OCI-LY3 (cell line): ENCODE data around the gene PNLIP.

Source experiments
- H2AFZ ChIP-seq: fragments of 200-600, 300-600 bp; shearing (Covaris generic); 2 replicates; pipeline ENCODE4 v1.6.0; 2014; ENCODE audit warnings: antibody characterized with exemption, low read depth, low read length
- H3K27ac ChIP-seq: fragments of 200-600, 300-600 bp; sonication (generic); 2 replicates; pipeline ENCODE4 v1.5.1; 2014; ENCODE audit warnings: mild to moderate bottlenecking, low read length, moderate library complexity, mixed read lengths
- H3K27me3 ChIP-seq: fragments of 200-600, 300-600 bp; sonication (generic); 2 replicates; pipeline ENCODE4 v1.6.1; 2014; ENCODE audit warnings: low read depth, low read length, mixed read lengths
- H3K36me3 ChIP-seq: fragments of 200-600, 300-600 bp; sonication (generic); replicated peaks from 2 replicates; pipeline ENCODE3; 2014; ENCODE audit warnings: low read depth, low read length, mixed read lengths
- H3K4me1 ChIP-seq: fragments of 300-600, 200-600 bp; sonication (generic); 2 replicates; pipeline ENCODE4 v1.6.1; 2014; ENCODE audit warnings: low read length, mixed read lengths
- H3K4me2 ChIP-seq: fragments of 200-600, 300-600 bp; sonication (generic); 2 replicates; pipeline ENCODE4 v1.6.1; 2014; ENCODE audit warnings: low read length, mixed read lengths
- H3K4me3 ChIP-seq: fragments of 300-600, 200-600 bp; sonication (generic); 2 replicates; pipeline ENCODE4 v1.5.1; 2014; ENCODE audit warnings: antibody characterized with exemption, mild to moderate bottlenecking, low read length, moderate library complexity
- H3K79me2 ChIP-seq: fragments of 300-600, 200-600 bp; shearing (Covaris generic); 2 replicates; pipeline ENCODE4 v1.6.1; 2014; ENCODE audit warnings: mild to moderate bottlenecking, low read length, mixed read lengths
- H3K9ac ChIP-seq: fragments of 300-600, 200-600 bp; shearing (Covaris generic); 2 replicates; pipeline ENCODE4 v1.6.0; 2014; ENCODE audit warnings: mild to moderate bottlenecking, low read length, moderate library complexity
- H3K9me3 ChIP-seq: fragments of 200-600, 300-600 bp; shearing (Covaris generic); 2 replicates; pipeline ENCODE4 v1.6.1; 2014; ENCODE audit warnings: low read length, mixed read lengths; ENCODE audit not compliant: insufficient read depth
- H4K20me1 ChIP-seq: fragments of 200-600, 300-600 bp; sonication (generic); 2 replicates; pipeline ENCODE4 v1.6.1; 2016; ENCODE audit warnings: low read length, mixed read lengths; ENCODE audit not compliant: insufficient read depth
- EZH2phosphoT487 ChIP-seq: fragments of 200-600 bp; shearing (Covaris generic); IDR thresholded peaks from 2 replicates; pipeline ENCODE4 v1.6.1; 2018; ENCODE audit warnings: antibody characterized with exemption, mixed run types, low read depth
- TF ChIP-seq, protein P1 (sequence below): fragments of 200-600, 300-600 bp; sonication (generic); IDR thresholded peaks from 2 replicates; pipeline ENCODE4 v1.5.1; 2014; ENCODE audit warnings: antibody characterized with exemption, low read length, low read depth

Gene PNLIP

GRCh38 chr10:116545756-116546155 lies at the start of gene PNLIP:
TSS of gene PNLIP (plus strand) at chr10:116545931. CDS start at chr10:116546093, 162 bp downstream.
- no peak within 1 kb of the TSS for H3K9ac ChIP-seq
- no peaks in the 10 kb centered on the region for H3K9me3 ChIP-seq
- H3K4me3 ChIP-seq = no peak within 1 kb of the TSS
- no peak within 1 kb of the TSS for H3K4me2 ChIP-seq
- TF ChIP-seq, protein P1, sequence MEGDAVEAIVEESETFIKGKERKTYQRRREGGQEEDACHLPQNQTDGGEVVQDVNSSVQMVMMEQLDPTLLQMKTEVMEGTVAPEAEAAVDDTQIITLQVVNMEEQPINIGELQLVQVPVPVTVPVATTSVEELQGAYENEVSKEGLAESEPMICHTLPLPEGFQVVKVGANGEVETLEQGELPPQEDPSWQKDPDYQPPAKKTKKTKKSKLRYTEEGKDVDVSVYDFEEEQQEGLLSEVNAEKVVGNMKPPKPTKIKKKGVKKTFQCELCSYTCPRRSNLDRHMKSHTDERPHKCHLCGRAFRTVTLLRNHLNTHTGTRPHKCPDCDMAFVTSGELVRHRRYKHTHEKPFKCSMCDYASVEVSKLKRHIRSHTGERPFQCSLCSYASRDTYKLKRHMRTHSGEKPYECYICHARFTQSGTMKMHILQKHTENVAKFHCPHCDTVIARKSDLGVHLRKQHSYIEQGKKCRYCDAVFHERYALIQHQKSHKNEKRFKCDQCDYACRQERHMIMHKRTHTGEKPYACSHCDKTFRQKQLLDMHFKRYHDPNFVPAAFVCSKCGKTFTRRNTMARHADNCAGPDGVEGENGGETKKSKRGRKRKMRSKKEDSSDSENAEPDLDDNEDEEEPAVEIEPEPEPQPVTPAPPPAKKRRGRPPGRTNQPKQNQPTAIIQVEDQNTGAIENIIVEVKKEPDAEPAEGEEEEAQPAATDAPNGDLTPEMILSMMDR = no peak
- TF ChIP-seq EZH2phosphoT487 = no peak
- H3K27me3 ChIP-seq = no peaks in the 10 kb centered on the region
- no peak within 1 kb of the TSS for H2AFZ ChIP-seq
- H3K79me2 ChIP-seq = no peaks in the 10 kb centered on the region
- H3K27ac ChIP-seq = no peak within 1 kb of the TSS
- no peaks in the 10 kb centered on the region for H3K36me3 ChIP-seq
- no peaks in the 10 kb centered on the region for H3K4me1 ChIP-seq
- H4K20me1 ChIP-seq = no peaks in the 10 kb centered on the region

DNA sequence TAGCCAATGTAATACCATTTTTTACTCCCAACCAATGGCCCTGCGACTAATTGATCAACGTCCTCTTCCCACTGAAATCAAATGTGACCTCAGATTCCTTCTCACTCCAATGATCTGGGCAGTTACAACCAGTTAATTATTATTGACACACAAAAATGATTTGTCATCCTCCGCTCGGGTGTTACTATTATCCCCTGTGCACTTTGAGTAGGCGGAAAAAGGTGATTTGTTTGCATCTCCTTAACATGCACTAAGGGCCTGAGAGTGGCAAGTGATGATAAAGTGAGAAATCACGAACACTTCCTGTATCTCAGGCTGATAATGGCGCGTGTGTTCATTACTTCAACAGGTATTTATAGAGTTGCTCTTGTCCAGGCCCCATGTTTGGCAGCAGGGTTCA lies 40.9 kb upstream of the PNLIP start:
- Histone ChIP-seq H3K79me2 (no peaks in the 10 kb centered on the region), H3K4me2 (no peak overlapping the region), H3K27me3 (no peaks in the 10 kb centered on the region), H3K36me3 (no peaks in the 10 kb centered on the region), H3K9ac (no peak overlapping the region), H3K4me3 (no peak overlapping the region), H3K9me3 (no peaks in the 10 kb centered on the region), H3K27ac (no peak overlapping the region), H2AFZ (no peak overlapping the region), H4K20me1 (no peaks in the 10 kb centered on the region), H3K4me1 (no peaks in the 10 kb centered on the region)
- TF ChIP-seq, protein P1 = no peak
- no peak for TF ChIP-seq EZH2phosphoT487

DNA sequence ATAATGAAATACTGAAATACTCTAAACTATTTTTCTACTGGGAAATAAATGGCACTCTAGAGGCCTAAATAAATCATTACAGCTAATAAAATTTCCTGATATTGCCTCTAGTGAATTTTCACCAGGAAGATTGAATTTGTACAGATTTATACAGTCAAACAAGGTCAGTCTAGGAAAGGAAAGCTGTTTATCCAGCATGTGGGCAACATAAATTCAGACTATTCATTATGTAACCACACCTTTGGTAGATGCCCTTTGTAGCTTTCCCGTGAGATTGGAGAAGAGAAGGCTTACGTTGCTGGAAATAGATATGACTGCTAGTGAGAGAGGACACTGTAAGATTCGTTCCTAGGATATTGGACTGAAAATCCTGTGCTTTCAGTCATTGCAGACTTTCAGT lies 35.2 kb upstream of the PNLIP start:
- Histone ChIP-seq H3K27ac (no peak overlapping the region), H3K36me3 (no peaks in the 10 kb centered on the region), H3K4me3 (no peak overlapping the region), H3K27me3 (no peaks in the 10 kb centered on the region), H3K79me2 (no peaks in the 10 kb centered on the region), H3K9ac (no peak overlapping the region), H4K20me1 (no peaks in the 10 kb centered on the region), H2AFZ (no peak overlapping the region), H3K4me1 (no peaks in the 10 kb centered on the region), H3K4me2 (no peak overlapping the region), H3K9me3 (no peaks in the 10 kb centered on the region)
- TF ChIP-seq, protein P1 = no peak
- no peak for TF ChIP-seq EZH2phosphoT487

DNA sequence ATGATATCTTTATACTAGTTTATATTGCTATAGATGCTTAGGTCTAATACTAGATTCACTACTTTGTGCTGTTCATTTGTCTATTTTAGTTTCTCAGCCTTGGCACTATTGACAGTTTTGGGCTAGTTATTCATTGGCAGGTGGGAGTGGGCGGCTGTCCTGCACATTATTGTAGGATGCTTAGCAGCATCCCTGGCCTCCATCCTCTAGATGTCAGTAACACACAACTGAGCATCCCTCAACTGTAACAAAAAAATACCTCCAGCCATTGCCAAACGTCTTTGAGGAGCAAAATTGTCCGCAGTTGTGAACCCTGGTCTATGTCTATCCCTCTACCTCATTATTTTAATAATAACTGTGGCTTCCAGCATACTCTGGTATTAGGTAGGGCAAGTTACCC lies 34.4 kb upstream of the PNLIP start:
- no peaks in the 10 kb centered on the region for H3K9me3 ChIP-seq
- no peaks in the 10 kb centered on the region for H3K4me1 ChIP-seq
- no peaks in the 10 kb centered on the region for H3K27me3 ChIP-seq
- H3K4me3 ChIP-seq = no peak overlapping the region
- no peak for TF ChIP-seq EZH2phosphoT487
- TF ChIP-seq, protein P1 = no peak
- H4K20me1 ChIP-seq = no peaks in the 10 kb centered on the region
- no peaks in the 10 kb centered on the region for H3K79me2 ChIP-seq
- no peak overlapping the region for H2AFZ ChIP-seq
- no peak overlapping the region for H3K4me2 ChIP-seq
- H3K27ac ChIP-seq = no peak overlapping the region
- no peak overlapping the region for H3K9ac ChIP-seq
- no peaks in the 10 kb centered on the region for H3K36me3 ChIP-seq
